Glutamatergic neuron (in vitro differentiated cells): ENCODE data around the gene NUMB. TPM values are rescaled to one million over a fixed set of nuclear protein-coding genes. Genes with fewer than 3 reads are reported as not detected.
"Not testable (repeated sequence)": the region's sequence is repeated elsewhere in the genome, so short reads cannot be mapped to it uniquely, and the experiment has no call there.

Experiments used
- DNase-seq: peaks from one replicate; pipeline ENCODE4 v3.0.0; 2022
- H3K27ac Mint-ChIP-seq: one replicate; pipeline ENCODE4 v1.8.0; 2020; ENCODE audit warnings: mild to moderate bottlenecking, mixed read lengths, inconsistent platforms; ENCODE audit not compliant: unreplicated experiment
- H3K27me3 Mint-ChIP-seq: one replicate; pipeline ENCODE4 v1.8.0; 2020; ENCODE audit warnings: mild to moderate bottlenecking, moderate library complexity, mixed read lengths, inconsistent platforms; ENCODE audit not compliant: unreplicated experiment
- H3K36me3 Mint-ChIP-seq: one replicate; pipeline ENCODE4 v1.8.0; 2020; ENCODE audit warnings: mild to moderate bottlenecking, mixed read lengths, inconsistent platforms; ENCODE audit not compliant: unreplicated experiment
- H3K4me1 Mint-ChIP-seq: one replicate; pipeline ENCODE4 v1.8.0; 2020; ENCODE audit warnings: mild to moderate bottlenecking, low read depth, mixed read lengths, inconsistent platforms; ENCODE audit not compliant: unreplicated experiment
- H3K4me3 Mint-ChIP-seq: one replicate; pipeline ENCODE4 v1.8.0; 2020; ENCODE audit warnings: mild to moderate bottlenecking, mixed read lengths, inconsistent platforms; ENCODE audit not compliant: unreplicated experiment
- H3K9me3 Mint-ChIP-seq: one replicate; pipeline ENCODE4 v1.8.0; 2020; ENCODE audit warnings: mild to moderate bottlenecking, moderate library complexity, mixed read lengths, inconsistent platforms; ENCODE audit not compliant: unreplicated experiment
- CTCF ChIP-seq: fragments of 200-600 bp; sonication (generic); IDR thresholded peaks from one replicate; pipeline ENCODE4 v1.5.0; 2021; ENCODE audit not compliant: partially characterized antibody, unreplicated experiment
- total RNA-seq: library from RNA; stranded (reverse); fragmentation: NEBNext Ultra II Directional; extraction: Animal tissue kit (Norgen Biotek cat#: 25700); gene quantifications from one replicate; pipeline ENCODE4 v1.2.1, GENCODE V29; 2021; ENCODE audit not compliant: unreplicated experiment

Gene NUMB
- total RNA-seq, 1 donor from 2014 or later = 48.0 TPM

GRCh38 chr14:73432124-73432523 lies 26.2 kb downstream of the NUMB start:
- Mint-ChIP-seq H3K4me1 (no peaks in the 10 kb centered on the region), H3K9me3 (no peaks in the 10 kb centered on the region), H3K4me3 (no peak overlapping the region), H3K36me3 (no peaks in the 10 kb centered on the region), H3K27ac (no peak overlapping the region), H3K27me3 (no peaks in the 10 kb centered on the region)
- no peak for TF ChIP-seq CTCF
- DNase-seq = no peak

- no peaks in the 10 kb centered on the region for H3K27me3 Mint-ChIP-seq
- H3K4me3 Mint-ChIP-seq = no peak overlapping the region
- no peak for TF ChIP-seq CTCF
- H3K4me1 Mint-ChIP-seq = no peaks in the 10 kb centered on the region
- H3K36me3 Mint-ChIP-seq = no peaks in the 10 kb centered on the region
- no peak for DNase-seq
- no peak overlapping the region for H3K27ac Mint-ChIP-seq
- no peaks in the 10 kb centered on the region for H3K9me3 Mint-ChIP-seq
Measured at GRCh38 chr14:73428353-73428824, 30.0 kb downstream of the NUMB start.

- H3K27ac Mint-ChIP-seq = no peak overlapping the region
- DNase-seq = no peak
- no peaks in the 10 kb centered on the region for H3K36me3 Mint-ChIP-seq
- no peak for TF ChIP-seq CTCF
- no peak overlapping the region for H3K4me3 Mint-ChIP-seq
- no peaks in the 10 kb centered on the region for H3K27me3 Mint-ChIP-seq
- no peaks in the 10 kb centered on the region for H3K9me3 Mint-ChIP-seq
- H3K4me1 Mint-ChIP-seq = peaks cover under 1% of the 10 kb centered on the region
Measured at GRCh38 chr14:73427516-73428264, 30.7 kb downstream of the NUMB start.

- TF ChIP-seq CTCF = no peak
- Mint-ChIP-seq H3K27me3 (no peaks in the 10 kb centered on the region), H3K9me3 (no peaks in the 10 kb centered on the region), H3K36me3 (no peaks in the 10 kb centered on the region), H3K4me3 (no peak overlapping the region), H3K27ac (no peak overlapping the region), H3K4me1 (peaks cover 6% of the 10 kb centered on the region)
- DNase-seq = no peak
Measured at GRCh38 chr14:73426877-73427276, 31.5 kb downstream of the NUMB start.

- DNase-seq = no peak
- no peak for TF ChIP-seq CTCF
- Mint-ChIP-seq H3K36me3 (no peaks in the 10 kb centered on the region), H3K27ac (no peak overlapping the region), H3K4me3 (no peak overlapping the region), H3K27me3 (peaks cover 2% of the 10 kb centered on the region), H3K4me1 (peaks cover 6% of the 10 kb centered on the region), H3K9me3 (no peaks in the 10 kb centered on the region)
Measured at GRCh38 chr14:73424453-73424852, 33.9 kb downstream of the NUMB start.

GRCh38 chr14:73423092-73423491 lies 35.3 kb downstream of the NUMB start:
- not testable (repeated sequence) for H3K4me3 Mint-ChIP-seq, DNase-seq, H3K27me3 Mint-ChIP-seq, H3K36me3 Mint-ChIP-seq, H3K4me1 Mint-ChIP-seq, H3K27ac Mint-ChIP-seq, H3K9me3 Mint-ChIP-seq
